IMR-90 (cell line): ENCODE data around the gene TAPT1.

ENCODE experiments used
- BHLHE40 ChIP-seq: fragments of 150-350 bp; IDR thresholded peaks from 2 replicates; pipeline ENCODE4 v1.6.1; 2016; ENCODE audit warnings: mild to moderate bottlenecking, low read depth, low read length
- CEBPB ChIP-seq: IDR thresholded peaks from 2 replicates; pipeline ENCODE4 v1.6.1; 2012; ENCODE audit warnings: low read depth, low read length, improper control_type of control experiment
- FOS ChIP-seq: fragments of 150-350 bp; IDR thresholded peaks from 2 replicates; pipeline ENCODE4 v1.6.1; 2016; ENCODE audit warnings: low read depth, low read length
- MAFK ChIP-seq: IDR thresholded peaks from 2 replicates; pipeline ENCODE4 v1.6.1; 2012; ENCODE audit warnings: low read depth, low read length, improper control_type of control experiment
- MAZ ChIP-seq: IDR thresholded peaks from 2 replicates; pipeline ENCODE4 v1.6.1; 2012; ENCODE audit warnings: low read depth, mild to moderate bottlenecking, low read length, improper control_type of control experiment, moderate library complexity, borderline replicate concordance
- MXI1 ChIP-seq: IDR thresholded peaks from 2 replicates; pipeline ENCODE4 v1.6.1; 2012; ENCODE audit warnings: low read depth, mild to moderate bottlenecking, low read length, moderate library complexity, borderline replicate concordance
- POLR2A ChIP-seq: IDR thresholded peaks from 2 replicates; pipeline ENCODE4 v1.6.1; 2012; ENCODE audit warnings: mild to moderate bottlenecking, low read depth, low read length
- RAD21 ChIP-seq: IDR thresholded peaks from 2 replicates; pipeline ENCODE4 v1.6.1; 2012; ENCODE audit warnings: low read length, improper control_type of control experiment
- RCOR1 ChIP-seq: IDR thresholded peaks from 2 replicates; pipeline ENCODE4 v1.6.1; 2012; ENCODE audit warnings: mild to moderate bottlenecking, low read length, improper control_type of control experiment; ENCODE audit not compliant: insufficient replicate concordance
- TF ChIP-seq, protein P1 (sequence below): fragments of 150-350 bp; IDR thresholded peaks from 2 replicates; pipeline ENCODE4 v1.6.1; 2017; ENCODE audit warnings: mild to moderate bottlenecking, antibody characterized with exemption, low read length, low read depth
- TF ChIP-seq, protein P2 (sequence below): conservative IDR thresholded peaks from 2 replicates; pipeline ENCODE4 v1.5.1; 2012; ENCODE audit warnings: mild to moderate bottlenecking, low read depth, low read length, improper control_type of control experiment
- TF ChIP-seq, protein P3 (sequence below): fragments of 150-350 bp; IDR thresholded peaks from 2 replicates; pipeline ENCODE4 v1.6.1; 2016; ENCODE audit warnings: low read depth, mild to moderate bottlenecking, low read length, moderate library complexity, borderline replicate concordance

DNA sequence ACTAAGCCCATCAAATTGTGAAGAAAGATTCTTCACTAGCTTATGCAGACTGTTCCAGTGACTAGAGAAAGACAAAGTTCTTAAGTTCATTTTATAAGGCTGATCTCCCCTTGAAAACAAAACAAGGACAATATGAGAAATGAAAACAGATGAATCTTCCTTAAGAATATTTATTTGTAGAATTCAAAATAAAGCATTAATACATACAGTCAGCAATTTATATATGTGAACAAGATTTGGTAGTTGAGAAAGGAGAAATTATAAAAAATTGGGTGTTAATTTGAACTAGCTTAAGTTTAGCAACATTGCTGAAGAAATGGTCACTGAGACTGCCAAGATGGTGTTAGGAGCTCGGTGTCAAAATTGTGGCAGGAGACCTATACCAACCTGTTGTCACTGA, 41.4 kb upstream of the TAPT1 start:
- no peak for TF ChIP-seq POLR2A
- TF ChIP-seq, protein P1, sequence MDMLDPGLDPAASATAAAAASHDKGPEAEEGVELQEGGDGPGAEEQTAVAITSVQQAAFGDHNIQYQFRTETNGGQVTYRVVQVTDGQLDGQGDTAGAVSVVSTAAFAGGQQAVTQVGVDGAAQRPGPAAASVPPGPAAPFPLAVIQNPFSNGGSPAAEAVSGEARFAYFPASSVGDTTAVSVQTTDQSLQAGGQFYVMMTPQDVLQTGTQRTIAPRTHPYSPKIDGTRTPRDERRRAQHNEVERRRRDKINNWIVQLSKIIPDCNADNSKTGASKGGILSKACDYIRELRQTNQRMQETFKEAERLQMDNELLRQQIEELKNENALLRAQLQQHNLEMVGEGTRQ, result no peak
- TF ChIP-seq MAZ, result no peak
- TF ChIP-seq, protein P2, sequence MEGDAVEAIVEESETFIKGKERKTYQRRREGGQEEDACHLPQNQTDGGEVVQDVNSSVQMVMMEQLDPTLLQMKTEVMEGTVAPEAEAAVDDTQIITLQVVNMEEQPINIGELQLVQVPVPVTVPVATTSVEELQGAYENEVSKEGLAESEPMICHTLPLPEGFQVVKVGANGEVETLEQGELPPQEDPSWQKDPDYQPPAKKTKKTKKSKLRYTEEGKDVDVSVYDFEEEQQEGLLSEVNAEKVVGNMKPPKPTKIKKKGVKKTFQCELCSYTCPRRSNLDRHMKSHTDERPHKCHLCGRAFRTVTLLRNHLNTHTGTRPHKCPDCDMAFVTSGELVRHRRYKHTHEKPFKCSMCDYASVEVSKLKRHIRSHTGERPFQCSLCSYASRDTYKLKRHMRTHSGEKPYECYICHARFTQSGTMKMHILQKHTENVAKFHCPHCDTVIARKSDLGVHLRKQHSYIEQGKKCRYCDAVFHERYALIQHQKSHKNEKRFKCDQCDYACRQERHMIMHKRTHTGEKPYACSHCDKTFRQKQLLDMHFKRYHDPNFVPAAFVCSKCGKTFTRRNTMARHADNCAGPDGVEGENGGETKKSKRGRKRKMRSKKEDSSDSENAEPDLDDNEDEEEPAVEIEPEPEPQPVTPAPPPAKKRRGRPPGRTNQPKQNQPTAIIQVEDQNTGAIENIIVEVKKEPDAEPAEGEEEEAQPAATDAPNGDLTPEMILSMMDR, result no peak
- no peak for TF ChIP-seq RCOR1
- no peak for TF ChIP-seq MXI1
- TF ChIP-seq FOS, result no peak
- TF ChIP-seq, protein P3, sequence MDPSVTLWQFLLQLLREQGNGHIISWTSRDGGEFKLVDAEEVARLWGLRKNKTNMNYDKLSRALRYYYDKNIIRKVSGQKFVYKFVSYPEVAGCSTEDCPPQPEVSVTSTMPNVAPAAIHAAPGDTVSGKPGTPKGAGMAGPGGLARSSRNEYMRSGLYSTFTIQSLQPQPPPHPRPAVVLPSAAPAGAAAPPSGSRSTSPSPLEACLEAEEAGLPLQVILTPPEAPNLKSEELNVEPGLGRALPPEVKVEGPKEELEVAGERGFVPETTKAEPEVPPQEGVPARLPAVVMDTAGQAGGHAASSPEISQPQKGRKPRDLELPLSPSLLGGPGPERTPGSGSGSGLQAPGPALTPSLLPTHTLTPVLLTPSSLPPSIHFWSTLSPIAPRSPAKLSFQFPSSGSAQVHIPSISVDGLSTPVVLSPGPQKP, result no peak
- peak; percentile 17; the same call in 1 of the 2 replicates for TF ChIP-seq MAFK
- TF ChIP-seq RAD21, result no peak
- no peak for TF ChIP-seq CEBPB
- TF ChIP-seq BHLHE40, result no peak
